BLaER1 treated with 17β-estradiol and CSF1 and Interleukin-3, amounts not matched to agents 10 nM and 100 nM (cell line): ENCODE data around the gene KCNT1.
"Not testable (repeated sequence)": the region's sequence is repeated elsewhere in the genome, so short reads cannot be mapped to it uniquely, and the experiment has no call there.

Experiments
- H3K27ac ChIP-seq, 11 experiments: shearing (Covaris generic); formaldehyde crosslinking; 2 replicates each; pipeline ENCODE4 v1.8.1; 2022
- H3K27me3 ChIP-seq, 11 experiments: shearing (Covaris generic); formaldehyde crosslinking; 2 replicates each; pipeline ENCODE4 v1.8.1; 2022
- H3K36me3 ChIP-seq, 11 experiments: shearing (Covaris generic); formaldehyde crosslinking; 2 replicates each; pipeline ENCODE4 v1.8.1; 2022
- H3K4me1 ChIP-seq, 10 experiments: shearing (Covaris generic); formaldehyde crosslinking; 2 replicates each; pipeline ENCODE4 v1.8.1; 2022
- H3K4me2 ChIP-seq, 11 experiments: shearing (Covaris generic); formaldehyde crosslinking; 2 replicates each; pipeline ENCODE4 v1.8.1; 2022
- H3K4me3 ChIP-seq, 10 experiments: shearing (Covaris generic); formaldehyde crosslinking; 2 replicates each; pipeline ENCODE4 v1.8.1; 2022
- H3K9ac ChIP-seq, 11 experiments: shearing (Covaris generic); formaldehyde crosslinking; 2 replicates each; pipeline ENCODE4 v1.8.1; 2022
- H3K9me3 ChIP-seq, 11 experiments: shearing (Covaris generic); formaldehyde crosslinking; replicated peaks in 1 of 11; 2 replicates each; pipeline ENCODE4 v1.8.1; 2022
- H4K20me1 ChIP-seq, 11 experiments: shearing (Covaris generic); formaldehyde crosslinking; 2 replicates each; pipeline ENCODE4 v1.8.1; 2022
- Cebpa-rat ChIP-seq, 11 experiments: shearing (Covaris generic); IDR thresholded peaks; 2 replicates each; pipeline ENCODE4 v1.8.1; 2022

The KCNT1 gene

GRCh38 chr9:135670721-135671590, 31.0 kb upstream of the KCNT1 start:
- H3K27me3 ChIP-seq, result no peaks in the 10 kb centered on the region
- H3K9me3 ChIP-seq, result peaks cover 6 to 16% (median 14%) of the 10 kb centered on the region in 11 experiments; a peak in 14 of 22 replicates
- no peaks in the 10 kb centered on the region for H4K20me1 ChIP-seq
- no peak overlapping the region for H3K4me2 ChIP-seq
- no peak overlapping the region for H3K27ac ChIP-seq
- peaks cover 0 to 5% (median 4%) of the 10 kb centered on the region in 10 experiments; a peak in 12 of 20 replicates for H3K4me1 ChIP-seq
- H3K36me3 ChIP-seq, result no peaks in the 10 kb centered on the region
- no peak for TF ChIP-seq Cebpa-rat (IDR thresholded peaks at IDR 0.05)
- H3K4me3 ChIP-seq, result no peak overlapping the region
- no peak overlapping the region for H3K9ac ChIP-seq

DNA sequence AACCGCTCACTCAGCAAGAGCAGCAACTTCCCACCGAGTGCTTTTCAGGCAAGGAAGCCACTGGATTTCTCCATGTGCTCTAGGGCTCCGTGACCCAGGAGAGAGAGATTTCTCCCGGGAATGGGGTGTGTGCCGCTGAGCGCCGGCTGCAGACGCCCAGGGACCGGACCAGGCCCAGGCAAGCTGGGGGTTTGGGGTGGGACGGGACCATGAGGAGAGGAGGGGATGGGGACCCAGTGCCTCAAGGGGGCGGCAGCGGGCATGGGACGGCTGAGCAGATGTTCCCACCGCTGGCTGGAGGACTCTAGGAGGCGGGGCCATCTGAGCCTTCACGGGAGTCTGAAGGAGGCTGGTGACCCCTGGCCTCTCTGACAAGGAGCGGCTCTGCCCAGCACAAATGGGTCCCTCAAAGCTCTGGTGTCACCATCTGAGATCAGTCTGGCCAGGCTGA, 30.4 kb upstream of the KCNT1 start:
- no peak overlapping the region for H3K4me3 ChIP-seq
- H3K4me2 ChIP-seq, result no peak overlapping the region
- H3K27me3 ChIP-seq, result no peaks in the 10 kb centered on the region
- H3K4me1 ChIP-seq, result no peaks in the 10 kb centered on the region
- no peak overlapping the region for H3K9ac ChIP-seq
- TF ChIP-seq Cebpa-rat (IDR thresholded peaks at IDR 0.05), result no peak
- H3K27ac ChIP-seq, result no peak overlapping the region
- H3K9me3 ChIP-seq, result peaks cover 6 to 16% (median 14%) of the 10 kb centered on the region in 11 experiments; a peak in 14 of 22 replicates
- no peaks in the 10 kb centered on the region for H3K36me3 ChIP-seq
- H4K20me1 ChIP-seq, result no peaks in the 10 kb centered on the region

DNA sequence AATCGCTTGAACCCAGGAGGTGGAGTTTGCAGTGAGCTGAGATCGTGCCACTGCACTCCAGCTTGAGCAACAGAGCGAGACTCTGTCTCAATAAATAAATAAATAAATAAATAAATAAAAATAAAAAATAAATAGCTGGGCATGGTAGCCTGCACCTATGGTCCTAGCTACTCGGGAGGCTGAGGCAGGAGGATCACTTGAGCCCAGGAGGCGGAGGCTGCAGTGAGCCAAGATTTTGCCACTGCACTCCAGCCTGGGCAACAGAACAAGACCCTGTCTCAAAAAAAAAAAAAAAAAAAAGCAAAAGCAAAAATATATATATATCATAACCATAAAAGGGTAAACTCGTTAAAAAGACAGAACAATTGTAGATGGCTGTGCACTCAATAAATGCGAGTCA, 29.2 kb upstream of the KCNT1 start:
- H3K4me3 ChIP-seq, H3K27me3 ChIP-seq, H3K9ac ChIP-seq: not testable (repeated sequence)

GRCh38 chr9:135673941-135674340, 28.0 kb upstream of the KCNT1 start:
- no peak for TF ChIP-seq Cebpa-rat (IDR thresholded peaks at IDR 0.05)
- Histone ChIP-seq H3K4me1 (no peaks in the 10 kb centered on the region), H3K27ac (no peak overlapping the region)

More for the DNA sequence above, 29.2 kb upstream of the KCNT1 start:
- not testable (repeated sequence) for H3K4me1 ChIP-seq, H3K4me2 ChIP-seq, H4K20me1 ChIP-seq, H3K36me3 ChIP-seq, H3K27ac ChIP-seq
- peaks cover 6 to 16% (median 14%) of the 10 kb centered on the region in 11 experiments; a peak in 14 of 22 replicates for H3K9me3 ChIP-seq

DNA sequence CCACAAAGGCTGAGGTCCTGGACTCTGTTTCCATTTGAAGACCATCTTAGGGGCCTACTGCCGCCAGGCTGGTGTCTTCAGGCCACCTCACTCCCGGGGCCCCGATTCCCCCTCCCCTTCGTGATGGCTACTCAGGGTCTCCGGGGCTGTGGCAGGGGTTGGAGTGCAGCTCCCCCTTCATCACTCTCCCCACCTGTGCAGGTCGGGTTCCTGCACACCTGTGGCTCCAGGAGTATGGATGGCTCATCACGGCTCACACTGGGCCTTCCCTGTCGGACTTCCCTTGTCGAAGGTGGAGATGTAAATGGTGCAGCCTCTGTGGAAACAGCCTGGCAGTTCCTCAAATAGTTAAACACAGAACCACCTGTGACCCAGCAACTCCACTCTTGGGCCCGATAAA, 27.0 kb upstream of the KCNT1 start:
- no peak overlapping the region for H3K27ac ChIP-seq
- H3K9me3 ChIP-seq, result peaks cover 0 to under 1% (median 0%) of the 10 kb centered on the region in 11 experiments; a peak in 2 of 22 replicates
- TF ChIP-seq Cebpa-rat (IDR thresholded peaks at IDR 0.05), result no peak
- H3K4me3 ChIP-seq, result no peak overlapping the region
- no peaks in the 10 kb centered on the region for H3K27me3 ChIP-seq
- H3K4me1 ChIP-seq, result no peaks in the 10 kb centered on the region
- H3K4me2 ChIP-seq, result no peak overlapping the region
- peaks cover 0 to 3% (median 0%) of the 10 kb centered on the region in 11 experiments; a peak in 2 of 22 replicates for H4K20me1 ChIP-seq
- H3K9ac ChIP-seq, result no peak overlapping the region
- H3K36me3 ChIP-seq, result no peaks in the 10 kb centered on the region

More at GRCh38 chr9:135673941-135674340, 28.0 kb upstream of the KCNT1 start:
- Histone ChIP-seq H3K27me3 (no peaks in the 10 kb centered on the region), H3K9me3 (peaks cover 5 to 11% (median 8%) of the 10 kb centered on the region in 11 experiments; a peak in 14 of 22 replicates), H3K36me3 (no peaks in the 10 kb centered on the region), H3K9ac (no peak overlapping the region), H3K4me3 (no peak overlapping the region), H3K4me2 (no peak overlapping the region), H4K20me1 (peaks cover 0 to 3% (median 0%) of the 10 kb centered on the region in 11 experiments; a peak in 2 of 22 replicates)

- no peaks in the 10 kb centered on the region for H3K4me1 ChIP-seq
- peaks cover 0 to 3% (median 0%) of the 10 kb centered on the region in 11 experiments; a peak in 3 of 22 replicates for H4K20me1 ChIP-seq
- no peaks in the 10 kb centered on the region for H3K27me3 ChIP-seq
- no peak overlapping the region for H3K4me2 ChIP-seq
- no peak for TF ChIP-seq Cebpa-rat (IDR thresholded peaks at IDR 0.05)
- no peak overlapping the region for H3K9ac ChIP-seq
- H3K36me3 ChIP-seq, result no peaks in the 10 kb centered on the region
- H3K4me3 ChIP-seq, result no peak overlapping the region
- H3K9me3 ChIP-seq, result no peaks in the 10 kb centered on the region
- no peak overlapping the region for H3K27ac ChIP-seq
Observed at GRCh38 chr9:135676891-135677290, 25.1 kb upstream of the KCNT1 start.

- Histone ChIP-seq H3K27ac (no peak overlapping the region), H4K20me1 (peaks cover 0 to 5% (median 0%) of the 10 kb centered on the region in 11 experiments; a peak in 3 of 22 replicates), H3K9ac (no peak overlapping the region), H3K4me3 (no peak overlapping the region), H3K4me2 (no peak overlapping the region), H3K27me3 (no peaks in the 10 kb centered on the region), H3K4me1 (no peaks in the 10 kb centered on the region), H3K9me3 (no peaks in the 10 kb centered on the region), H3K36me3 (no peaks in the 10 kb centered on the region)
- no peak for TF ChIP-seq Cebpa-rat (IDR thresholded peaks at IDR 0.05)
Observed at GRCh38 chr9:135677641-135678168, 24.3 kb upstream of the KCNT1 start.

GRCh38 chr9:135678236-135679017, 23.6 kb upstream of the KCNT1 start:
- no peak for TF ChIP-seq Cebpa-rat (IDR thresholded peaks at IDR 0.05)
- H4K20me1 ChIP-seq, result peaks cover 0 to 5% (median 0%) of the 10 kb centered on the region in 11 experiments; a peak in 3 of 22 replicates
- H3K27me3 ChIP-seq, result no peaks in the 10 kb centered on the region
- no peak overlapping the region for H3K27ac ChIP-seq
- no peaks in the 10 kb centered on the region for H3K9me3 ChIP-seq
- no peak overlapping the region for H3K4me2 ChIP-seq
- H3K4me1 ChIP-seq, result no peaks in the 10 kb centered on the region
- H3K9ac ChIP-seq, result no peak overlapping the region
- no peak overlapping the region for H3K4me3 ChIP-seq
- no peaks in the 10 kb centered on the region for H3K36me3 ChIP-seq

GRCh38 chr9:135680056-135680455, 21.9 kb upstream of the KCNT1 start:
- Histone ChIP-seq H3K9me3 (no peaks in the 10 kb centered on the region), H3K4me1 (no peaks in the 10 kb centered on the region), H4K20me1 (peaks cover 0 to 5% (median 0%) of the 10 kb centered on the region in 11 experiments; a peak in 3 of 22 replicates), H3K4me3 (no peak overlapping the region), H3K9ac (no peak overlapping the region), H3K27me3 (no peaks in the 10 kb centered on the region), H3K4me2 (no peak overlapping the region), H3K36me3 (no peaks in the 10 kb centered on the region), H3K27ac (no peak overlapping the region)
- TF ChIP-seq Cebpa-rat (IDR thresholded peaks at IDR 0.05), result no peak
